Right lobe of liver (tissue), 4 donors: ENCODE data around the gene HSF4.
A peak's percentile ranks its signal among the peaks of the same experiment; 100 is the strongest.

Source experiments
- POLR2A ChIP-seq: fragments of 450-650 bp; IDR thresholded peaks from one replicate; pipeline ENCODE4 v1.6.1; 2017; ENCODE audit warnings: antibody characterized with exemption, mild to moderate bottlenecking
- TF ChIP-seq, protein P1 (sequence below), 4 donors: fragments of 200-600 bp in 3 of 4; fragments of 450-650 bp in 1 of 4; IDR thresholded peaks; one replicate each; pipeline versions ENCODE4 v1.5.1 to v1.8.0; 2016 to 2022; ENCODE audit warnings: antibody characterized with exemption in 4 of 4, mild to moderate bottlenecking in 2 of 4
- donor health status: DM: no; HTN: no; CAD: no.
- donor health status: DM: no; HTN: no; CAD: no.
- donor health status: DM: no; HTN: yes; CAD: no.

DNA sequence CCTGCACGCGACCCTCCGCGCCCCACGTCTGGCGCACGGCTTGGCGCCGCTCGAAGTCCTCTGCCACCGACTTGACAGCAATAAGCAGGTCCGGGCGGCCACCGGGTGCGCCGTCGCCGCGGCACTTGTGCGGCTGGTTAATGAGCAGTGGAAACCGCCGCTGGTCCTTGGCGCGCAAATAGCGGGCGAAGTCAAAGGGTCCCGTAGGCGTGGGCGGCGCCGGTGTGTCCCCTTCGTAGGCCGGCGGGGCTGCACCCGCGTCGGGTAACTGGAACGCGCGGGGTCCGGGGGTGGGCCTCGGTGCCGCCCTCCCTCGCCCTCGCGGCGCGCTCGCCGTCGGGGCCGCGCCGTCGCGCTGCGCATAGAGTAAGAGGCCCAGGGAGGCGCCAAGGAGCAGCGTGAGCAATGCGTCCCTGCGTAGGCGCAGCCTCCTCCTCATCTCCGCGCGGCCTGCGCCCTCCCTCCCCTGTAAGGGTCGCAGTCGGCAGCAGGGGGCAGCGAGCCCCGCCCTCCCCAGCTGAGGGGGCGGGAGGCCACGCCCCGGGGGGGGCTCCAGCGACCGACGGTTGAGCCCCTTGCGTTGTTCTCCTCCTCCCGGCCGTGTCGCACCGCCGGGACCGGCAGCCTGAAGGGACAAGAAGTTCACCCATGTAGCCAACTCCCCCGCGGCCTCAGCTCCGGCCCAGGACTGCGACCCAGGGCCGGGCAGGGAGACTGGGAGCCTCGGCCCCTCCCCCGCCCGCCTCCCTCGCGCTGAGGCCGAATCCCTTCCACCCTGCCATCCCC, 14.3 kb upstream of the HSF4 start:
- TF ChIP-seq, protein P1, sequence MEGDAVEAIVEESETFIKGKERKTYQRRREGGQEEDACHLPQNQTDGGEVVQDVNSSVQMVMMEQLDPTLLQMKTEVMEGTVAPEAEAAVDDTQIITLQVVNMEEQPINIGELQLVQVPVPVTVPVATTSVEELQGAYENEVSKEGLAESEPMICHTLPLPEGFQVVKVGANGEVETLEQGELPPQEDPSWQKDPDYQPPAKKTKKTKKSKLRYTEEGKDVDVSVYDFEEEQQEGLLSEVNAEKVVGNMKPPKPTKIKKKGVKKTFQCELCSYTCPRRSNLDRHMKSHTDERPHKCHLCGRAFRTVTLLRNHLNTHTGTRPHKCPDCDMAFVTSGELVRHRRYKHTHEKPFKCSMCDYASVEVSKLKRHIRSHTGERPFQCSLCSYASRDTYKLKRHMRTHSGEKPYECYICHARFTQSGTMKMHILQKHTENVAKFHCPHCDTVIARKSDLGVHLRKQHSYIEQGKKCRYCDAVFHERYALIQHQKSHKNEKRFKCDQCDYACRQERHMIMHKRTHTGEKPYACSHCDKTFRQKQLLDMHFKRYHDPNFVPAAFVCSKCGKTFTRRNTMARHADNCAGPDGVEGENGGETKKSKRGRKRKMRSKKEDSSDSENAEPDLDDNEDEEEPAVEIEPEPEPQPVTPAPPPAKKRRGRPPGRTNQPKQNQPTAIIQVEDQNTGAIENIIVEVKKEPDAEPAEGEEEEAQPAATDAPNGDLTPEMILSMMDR (IDR thresholded peaks at IDR 0.05) = peak in 3 of 4 donors; percentile 3 to 34 (median 17)
- no peak for TF ChIP-seq POLR2A
